D341Med (cell line): ENCODE results near the gene TXNDC8.

ENCODE experiments used
- DNase-seq: peaks from one replicate; pipeline ENCODE4 v3.0.0; 2012; ENCODE audit warnings: low spot score

TXNDC8 gene

GRCh38 chr9:110278080-110278707 is 59.5 kb downstream of the TXNDC8 start:
- no peak for DNase-seq

GRCh38 chr9:110276781-110277180 is 60.9 kb downstream of the TXNDC8 start:
- DNase-seq = no peak

- DNase-seq = no peak
These were observed 67.3 kb downstream of the TXNDC8 start for GRCh38 chr9:110270211-110270995.

GRCh38 chr9:110266795-110267194 is 70.9 kb downstream of the TXNDC8 start:
- no peak for DNase-seq

- no peak for DNase-seq
These were observed 76.0 kb downstream of the TXNDC8 start for GRCh38 chr9:110261632-110262031.

GRCh38 chr9:110260911-110261310 is 76.8 kb downstream of the TXNDC8 start:
- no peak for DNase-seq

GRCh38 chr9:110259566-110259965 is 78.1 kb downstream of the TXNDC8 start:
- DNase-seq = no peak

- DNase-seq = no peak
These were observed 79.0 kb downstream of the TXNDC8 start for GRCh38 chr9:110258690-110259091.

- no peak for DNase-seq
These were observed 79.7 kb downstream of the TXNDC8 start for GRCh38 chr9:110257956-110258355.

GRCh38 chr9:110257097-110257841 is 80.4 kb downstream of the TXNDC8 start:
- DNase-seq = no peak

- DNase-seq = peak; percentile 96
These were observed 81.1 kb downstream of the TXNDC8 start, which contains the start of gene TXN for GRCh38 chr9:110256380-110257096. TXN (minus strand) TSS chr9:110256507; CDS start chr9:110256435, 72 bp downstream.

- DNase-seq = peak; percentile 69
These were observed 81.9 kb downstream of the TXNDC8 start for GRCh38 chr9:110255463-110256379.

GRCh38 chr9:110255034-110255462 is 82.6 kb downstream of the TXNDC8 start:
- peak; percentile 46 for DNase-seq

- DNase-seq = no peak
These were observed 83.2 kb downstream of the TXNDC8 start for GRCh38 chr9:110254500-110254899.
